Measurements from ENCODE around the gene MSANTD1. TPM values are rescaled to one million over a fixed set of nuclear protein-coding genes. Genes with fewer than 3 reads are reported as not detected.

The MSANTD1 gene
- total RNA-seq, 4 donors from 2014 or later = 0.36 to 0.72 TPM; not detected in 2

DNA sequence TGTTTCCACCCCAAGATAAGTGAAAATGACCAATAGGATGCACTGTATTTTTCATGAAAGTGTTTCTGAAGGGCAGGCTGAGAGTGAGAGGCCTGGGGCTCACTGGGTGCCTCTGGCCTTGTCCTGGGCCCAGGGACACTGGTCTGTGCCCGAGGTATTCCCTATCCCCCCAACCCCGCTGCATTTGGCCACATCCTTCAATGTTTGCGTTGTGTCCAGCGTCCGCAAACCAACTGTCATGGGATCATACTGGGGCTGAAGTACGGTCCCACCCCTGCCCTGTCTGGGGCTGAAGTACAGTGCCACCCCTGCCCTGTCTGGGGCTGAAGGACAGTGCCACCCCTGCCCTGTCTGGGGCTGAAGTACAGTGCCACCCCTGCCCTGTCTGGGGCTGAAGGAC, 22.0 kb upstream of the MSANTD1 start:
- H3K36me3 ChIP-seq = peaks cover 93% of the 10 kb centered on the region
- no peaks in the 10 kb centered on the region for H3K27me3 ChIP-seq
- H3K9me3 ChIP-seq = no peaks in the 10 kb centered on the region
- H3K4me3 ChIP-seq = no peak overlapping the region
- WGBS = 94% methylated on average over 6 of the region's 6 CpGs
- TF ChIP-seq POLR2AphosphoS5 (IDR thresholded peaks at IDR 0.05) = no peak
- no peak for TF ChIP-seq EP300 (IDR thresholded peaks at IDR 0.05)
- TF ChIP-seq POLR2A (IDR thresholded peaks at IDR 0.05) = no peak
- TF ChIP-seq, protein P1, sequence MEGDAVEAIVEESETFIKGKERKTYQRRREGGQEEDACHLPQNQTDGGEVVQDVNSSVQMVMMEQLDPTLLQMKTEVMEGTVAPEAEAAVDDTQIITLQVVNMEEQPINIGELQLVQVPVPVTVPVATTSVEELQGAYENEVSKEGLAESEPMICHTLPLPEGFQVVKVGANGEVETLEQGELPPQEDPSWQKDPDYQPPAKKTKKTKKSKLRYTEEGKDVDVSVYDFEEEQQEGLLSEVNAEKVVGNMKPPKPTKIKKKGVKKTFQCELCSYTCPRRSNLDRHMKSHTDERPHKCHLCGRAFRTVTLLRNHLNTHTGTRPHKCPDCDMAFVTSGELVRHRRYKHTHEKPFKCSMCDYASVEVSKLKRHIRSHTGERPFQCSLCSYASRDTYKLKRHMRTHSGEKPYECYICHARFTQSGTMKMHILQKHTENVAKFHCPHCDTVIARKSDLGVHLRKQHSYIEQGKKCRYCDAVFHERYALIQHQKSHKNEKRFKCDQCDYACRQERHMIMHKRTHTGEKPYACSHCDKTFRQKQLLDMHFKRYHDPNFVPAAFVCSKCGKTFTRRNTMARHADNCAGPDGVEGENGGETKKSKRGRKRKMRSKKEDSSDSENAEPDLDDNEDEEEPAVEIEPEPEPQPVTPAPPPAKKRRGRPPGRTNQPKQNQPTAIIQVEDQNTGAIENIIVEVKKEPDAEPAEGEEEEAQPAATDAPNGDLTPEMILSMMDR (IDR thresholded peaks at IDR 0.05) = no peak
- H3K4me1 ChIP-seq = no peaks in the 10 kb centered on the region
- H3K27ac ChIP-seq = no peak overlapping the region
- DNase-seq (ENCODE audit: low spot score in 2 of 2) = no peak

- no peak for DNase-seq (ENCODE audit: low spot score in 2 of 2)
- TF ChIP-seq EP300 (IDR thresholded peaks at IDR 0.05) = no peak
- no peak for TF ChIP-seq POLR2A (IDR thresholded peaks at IDR 0.05)
- TF ChIP-seq, protein P1 (IDR thresholded peaks at IDR 0.05) = no peak
- TF ChIP-seq POLR2AphosphoS5 (IDR thresholded peaks at IDR 0.05) = no peak
- Histone ChIP-seq H3K27me3 (no peaks in the 10 kb centered on the region), H3K36me3 (peaks cover 94% of the 10 kb centered on the region), H3K9me3 (no peaks in the 10 kb centered on the region), H3K27ac (no peak overlapping the region), H3K4me1 (no peaks in the 10 kb centered on the region), H3K4me3 (no peak overlapping the region)
- WGBS = 84% methylated on average over 17 of the region's 23 CpGs
These were observed 20.9 kb upstream of the MSANTD1 start for GRCh38 chr4:3227878-3228675.

- Histone ChIP-seq H3K36me3 (peaks cover 94% of the 10 kb centered on the region), H3K4me3 (no peak overlapping the region), H3K9me3 (no peaks in the 10 kb centered on the region), H3K27ac (no peak overlapping the region), H3K27me3 (no peaks in the 10 kb centered on the region), H3K4me1 (no peaks in the 10 kb centered on the region)
- 98% methylated on average over 13 of the region's 13 CpGs for WGBS
- no peak for DNase-seq (ENCODE audit: low spot score in 2 of 2)
- no peak for TF ChIP-seq POLR2AphosphoS5 (IDR thresholded peaks at IDR 0.05)
- TF ChIP-seq EP300 (IDR thresholded peaks at IDR 0.05) = no peak
- TF ChIP-seq, protein P1 (IDR thresholded peaks at IDR 0.05) = no peak
- no peak for TF ChIP-seq POLR2A (IDR thresholded peaks at IDR 0.05)
These were observed 20.1 kb upstream of the MSANTD1 start for GRCh38 chr4:3228881-3229280.

GRCh38 chr4:3229328-3229727, 19.6 kb upstream of the MSANTD1 start:
- no peak overlapping the region for H3K27ac ChIP-seq
- no peak overlapping the region for H3K4me3 ChIP-seq
- H3K36me3 ChIP-seq = peaks cover 94% of the 10 kb centered on the region
- no peak for DNase-seq (ENCODE audit: low spot score in 2 of 2)
- H3K27me3 ChIP-seq = no peaks in the 10 kb centered on the region
- no peaks in the 10 kb centered on the region for H3K4me1 ChIP-seq
- TF ChIP-seq POLR2AphosphoS5 (IDR thresholded peaks at IDR 0.05) (no peak), EP300 (IDR thresholded peaks at IDR 0.05) (no peak), POLR2A (IDR thresholded peaks at IDR 0.05) (no peak)
- TF ChIP-seq, protein P1 (IDR thresholded peaks at IDR 0.05) = no peak
- WGBS = 96% methylated on average over 9 of the region's 9 CpGs
- H3K9me3 ChIP-seq = no peaks in the 10 kb centered on the region

DNA sequence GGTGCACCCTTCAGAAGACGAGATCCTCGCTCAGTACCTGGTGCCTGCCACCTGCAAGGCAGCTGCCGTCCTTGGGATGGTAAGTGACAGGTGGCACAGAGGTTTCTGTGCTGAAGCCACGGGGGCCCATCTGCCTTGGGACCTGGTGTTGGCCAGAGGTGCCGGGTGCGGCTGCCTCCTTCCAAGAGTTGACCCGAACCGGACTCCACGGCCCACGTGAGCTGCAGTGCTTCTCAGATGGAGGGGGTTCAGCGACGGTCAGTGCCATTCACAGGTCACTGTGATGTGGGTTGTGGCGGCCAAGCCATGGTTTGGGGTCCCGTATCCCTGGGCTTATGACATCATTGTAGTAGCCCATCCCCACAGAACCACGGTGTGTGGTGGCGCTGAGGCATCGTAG, 19.0 kb upstream of the MSANTD1 start:
- Histone ChIP-seq H3K27me3 (no peaks in the 10 kb centered on the region), H3K9me3 (no peaks in the 10 kb centered on the region), H3K4me1 (no peaks in the 10 kb centered on the region), H3K36me3 (peaks cover 94% of the 10 kb centered on the region), H3K27ac (no peak overlapping the region), H3K4me3 (no peak overlapping the region)
- TF ChIP-seq POLR2AphosphoS5 (IDR thresholded peaks at IDR 0.05) = no peak
- no peak for TF ChIP-seq POLR2A (IDR thresholded peaks at IDR 0.05)
- no peak for TF ChIP-seq EP300 (IDR thresholded peaks at IDR 0.05)
- TF ChIP-seq, protein P1 (IDR thresholded peaks at IDR 0.05) = no peak
- 96% methylated on average over 11 of the region's 17 CpGs for WGBS
- DNase-seq (ENCODE audit: low spot score in 2 of 2) = no peak

All from suprapubic skin (tissue), 4 donors.